Smooth muscle cell of the brain vasculature (primary cell): ENCODE results near the gene PRKRIP1.
"Not testable (repeated sequence)": the region's sequence is repeated elsewhere in the genome, so short reads cannot be mapped to it uniquely, and the experiment has no call there.

Source experiments
- DNase-seq: peaks from one replicate; pipeline ENCODE4 v3.0.0-alpha.2; 2012; ENCODE audit warnings: low read depth, low spot score

The PRKRIP1 gene

GRCh38 chr7:102457352-102457924 lies 61.3 kb downstream of the PRKRIP1 start:
- no peak for DNase-seq

DNA sequence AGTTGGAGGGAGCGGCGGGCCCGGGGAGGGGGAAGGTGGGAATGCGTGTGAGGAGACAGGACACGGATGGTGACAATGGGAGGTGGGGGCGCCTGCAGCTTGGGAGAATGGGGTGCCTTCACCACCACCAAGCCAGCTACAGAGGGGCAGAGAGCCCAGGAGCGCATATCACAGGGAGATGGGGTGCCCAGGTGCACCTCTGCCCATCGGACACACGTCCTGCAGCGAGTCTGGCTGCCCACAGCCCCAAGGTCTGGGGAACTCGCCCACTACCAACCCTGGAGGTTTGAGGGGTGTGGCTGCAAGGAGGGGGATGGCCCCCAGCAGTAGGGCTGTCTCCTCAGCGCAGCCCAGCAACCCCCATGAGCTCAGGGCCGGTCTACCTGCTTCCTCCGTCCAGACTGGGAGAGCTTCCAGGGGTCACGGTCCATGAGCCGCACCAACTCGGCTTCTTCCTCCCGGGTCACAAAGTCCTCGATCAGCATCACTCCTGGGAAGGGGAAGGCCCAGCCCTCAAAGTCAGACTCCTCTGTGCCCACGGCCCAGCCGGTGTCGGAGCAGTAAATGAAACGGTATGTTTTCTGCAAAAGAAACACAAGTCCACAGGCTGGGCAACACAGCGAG lies 63.2 kb downstream of the PRKRIP1 start:
- no peak for DNase-seq

DNA sequence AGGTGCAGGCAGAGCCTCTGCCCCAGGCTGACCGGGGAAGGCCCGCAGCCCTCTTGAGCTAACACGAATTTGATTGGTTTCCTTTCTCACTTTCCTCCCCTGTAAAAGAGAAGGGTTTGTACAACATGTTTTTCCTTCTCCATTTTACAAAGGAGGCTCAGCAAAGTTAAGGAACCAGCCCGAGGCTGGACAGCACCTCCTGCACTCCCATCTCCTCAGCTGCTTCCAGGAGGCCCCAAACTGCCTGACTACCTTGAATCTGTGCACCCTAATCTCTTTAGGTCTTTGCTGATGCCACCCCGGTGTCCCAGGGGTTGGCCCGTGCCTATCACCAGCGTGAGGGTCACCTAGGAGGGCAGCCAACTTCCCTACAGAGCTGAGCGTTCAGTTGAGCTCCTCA lies 64.3 kb downstream of the PRKRIP1 start:
- no peak for DNase-seq

- DNase-seq, result no peak
Measured at GRCh38 chr7:102463841-102464576, 67.8 kb downstream of the PRKRIP1 start.

GRCh38 chr7:102464577-102465280 lies 68.6 kb downstream of the PRKRIP1 start, which contains the start of the genes ALKBH4 and LRWD1:
Gene ALKBH4 (minus strand): TSS chr7:102464863. CDS start chr7:102464836, 27 bp downstream.
Gene LRWD1 (plus strand): TSS chr7:102464984. CDS start chr7:102465081, 97 bp downstream.
- peak; percentile 66 for DNase-seq

- DNase-seq, result no peak
Measured at GRCh38 chr7:102466097-102466496, 69.9 kb downstream of the PRKRIP1 start.

DNA sequence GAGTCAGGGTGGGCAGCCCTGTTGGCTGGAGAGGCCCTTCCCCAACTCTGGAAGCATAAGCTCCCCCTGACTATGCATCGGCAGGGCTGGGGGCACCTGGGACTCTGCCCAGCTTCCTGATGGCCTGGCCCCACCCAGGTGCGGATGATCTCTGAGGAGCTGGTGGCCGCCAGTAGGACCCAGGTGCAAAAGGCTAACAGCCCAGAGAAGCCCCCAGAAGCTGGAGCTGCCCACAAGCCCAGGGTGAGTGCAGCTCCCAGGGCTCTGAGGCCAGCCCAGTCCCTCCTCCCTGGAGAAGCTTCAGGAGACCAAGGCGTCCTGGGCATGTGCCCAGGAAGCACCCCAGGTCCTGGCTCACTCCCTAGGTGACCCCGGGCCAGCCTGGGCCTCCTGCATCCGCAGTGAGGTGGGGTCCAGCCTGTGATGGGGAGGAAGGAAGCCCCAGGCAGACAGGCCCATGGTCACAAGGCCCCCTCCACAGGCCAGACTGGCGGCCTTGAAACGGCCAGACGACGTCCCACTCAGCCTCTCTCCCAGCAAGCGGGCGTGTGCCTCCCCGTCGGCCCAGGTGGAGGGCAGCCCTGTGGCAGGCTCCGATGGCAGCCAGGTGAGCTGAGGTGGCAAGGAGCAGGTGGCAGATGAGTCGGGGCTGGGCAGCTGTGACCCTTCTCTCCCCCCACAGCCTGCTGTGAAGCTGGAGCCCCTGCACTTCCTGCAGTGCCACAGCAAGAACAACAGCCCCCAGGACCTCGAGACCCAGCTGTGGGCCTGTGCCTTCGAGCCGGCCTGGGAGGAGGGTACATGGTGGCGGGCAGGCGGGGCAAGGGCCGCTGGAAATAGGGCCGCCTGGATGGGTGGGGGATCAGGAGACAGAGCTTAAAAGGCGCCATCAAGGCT lies 71.7 kb downstream of the PRKRIP1 start:
- DNase-seq, result no peak

- DNase-seq, result no peak
Measured at GRCh38 chr7:102468478-102469350, 72.6 kb downstream of the PRKRIP1 start.

DNA sequence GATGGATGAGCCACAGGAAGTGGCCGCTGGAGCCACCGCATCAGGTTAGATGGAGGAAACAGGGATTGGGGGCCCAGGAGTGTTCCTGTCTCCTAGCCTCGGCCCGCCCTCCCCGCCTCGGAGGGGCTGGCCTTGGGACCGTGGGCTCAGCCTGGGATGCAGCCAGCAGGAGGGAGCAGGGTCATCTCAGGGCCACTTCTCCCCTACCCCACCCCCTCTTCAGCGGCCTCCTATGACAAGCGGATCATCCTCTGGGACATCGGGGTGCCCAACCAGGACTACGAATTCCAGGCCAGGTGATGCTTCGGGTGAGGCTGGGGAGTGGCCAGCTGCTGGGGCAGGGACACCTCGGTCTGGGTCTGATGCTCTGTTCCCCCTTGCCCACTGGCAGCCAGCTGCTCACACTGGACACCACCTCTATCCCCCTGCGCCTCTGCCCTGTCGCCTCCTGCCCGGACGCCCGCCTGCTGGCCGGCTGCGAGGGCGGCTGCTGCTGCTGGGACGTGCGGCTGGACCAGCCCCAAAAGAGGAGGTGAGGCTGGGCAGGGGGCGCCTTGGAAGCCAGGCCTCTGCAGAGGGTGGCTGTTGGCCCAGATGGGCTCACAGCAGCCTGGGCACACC lies 73.3 kb downstream of the PRKRIP1 start:
- DNase-seq, result no peak

DNA sequence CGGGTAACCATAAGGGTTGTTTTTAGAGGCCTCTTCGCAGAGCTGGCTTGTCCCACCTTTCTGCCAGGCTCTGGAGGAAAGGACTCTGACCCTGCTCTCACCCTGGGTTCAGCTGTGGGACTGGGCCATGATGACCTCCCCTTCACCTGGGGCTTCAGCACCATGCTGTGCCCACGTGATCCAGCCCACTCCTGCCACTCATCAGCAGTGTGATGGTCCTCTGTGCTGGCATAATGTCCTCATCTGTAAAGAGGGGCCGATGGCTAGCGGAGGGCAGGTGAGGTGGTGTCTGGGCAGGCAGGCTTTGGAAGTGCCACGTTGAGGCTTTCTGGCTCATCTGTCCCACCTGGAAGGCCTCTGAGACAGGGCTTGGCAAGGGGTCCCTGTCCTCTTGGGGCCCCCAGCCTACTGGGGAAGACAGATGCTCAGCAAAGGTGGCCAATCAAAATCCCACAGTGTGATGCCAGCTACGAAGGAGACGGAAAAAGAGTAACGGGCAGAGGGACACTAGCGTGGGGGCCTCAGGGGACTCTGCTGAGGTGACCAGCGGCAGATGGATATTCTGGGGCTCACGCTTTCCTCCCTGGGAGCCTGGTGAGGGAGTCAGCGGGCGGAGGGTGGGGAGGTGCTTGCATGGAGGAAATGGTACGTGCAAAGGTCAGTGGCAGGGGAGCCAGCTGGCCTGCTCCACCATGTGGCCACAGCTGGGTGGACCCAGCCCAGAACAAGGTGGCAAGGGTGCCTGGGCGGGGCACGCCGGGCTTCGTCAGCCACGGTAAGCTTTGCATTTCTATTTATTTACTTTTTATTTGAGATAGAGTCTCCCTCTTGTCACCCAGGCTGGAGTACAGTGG lies 74.0 kb downstream of the PRKRIP1 start:
- DNase-seq, result no peak

DNA sequence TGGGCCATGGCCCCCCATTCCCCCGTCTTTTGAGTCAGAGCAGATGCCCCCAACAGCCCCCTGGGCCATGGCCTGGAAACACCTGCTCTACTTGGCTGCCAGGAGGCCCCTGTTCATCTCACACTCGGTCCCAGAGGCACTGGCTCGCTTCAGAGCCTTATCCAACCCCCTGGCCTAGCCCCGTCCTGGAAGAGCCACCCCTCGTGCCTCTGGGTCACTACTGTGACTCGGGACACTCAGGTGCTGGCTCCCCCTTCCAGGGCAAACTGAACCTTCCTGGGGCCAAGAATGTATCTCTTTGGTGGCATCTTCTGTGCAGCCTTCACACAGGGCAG lies 75.6 kb downstream of the PRKRIP1 start:
- DNase-seq, result no peak

- DNase-seq, result no peak
Measured at GRCh38 chr7:102472126-102473041, 76.2 kb downstream of the PRKRIP1 start.

DNA sequence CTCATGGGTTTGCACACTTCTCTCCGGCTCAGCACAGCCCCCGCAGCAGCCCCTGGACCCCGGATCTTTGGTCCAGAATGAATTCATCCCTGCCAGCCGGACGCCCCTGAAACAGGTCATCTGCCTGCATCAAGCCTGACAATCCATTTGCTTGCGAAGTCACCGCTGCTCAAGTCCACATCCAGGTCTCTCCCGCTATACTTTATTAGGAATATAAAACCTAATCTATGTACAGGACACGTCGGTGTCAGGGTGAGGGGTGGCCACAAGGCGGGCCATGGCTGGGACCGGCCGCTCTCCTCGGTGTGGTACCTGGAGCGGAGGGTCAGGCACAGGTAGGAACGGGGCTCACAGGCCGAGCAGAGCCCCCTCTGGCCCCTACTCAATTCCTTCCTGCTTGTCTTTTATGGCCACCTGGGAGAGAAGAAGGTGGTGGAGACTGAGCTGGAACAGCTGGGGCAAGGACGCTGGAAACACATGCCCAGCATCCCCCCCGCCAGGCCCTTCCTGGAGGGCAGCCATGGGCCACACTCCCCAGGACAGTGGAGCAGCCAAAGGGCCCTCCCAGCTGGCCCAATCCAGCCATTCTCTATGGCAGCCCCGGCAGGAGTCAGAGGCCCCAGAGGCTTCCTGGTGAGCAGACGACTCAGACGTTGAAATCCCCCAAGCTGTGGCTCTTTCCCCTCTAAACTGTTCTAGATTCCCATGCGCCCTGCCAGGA lies 77.3 kb downstream of the PRKRIP1 start:
- no peak for DNase-seq

DNA sequence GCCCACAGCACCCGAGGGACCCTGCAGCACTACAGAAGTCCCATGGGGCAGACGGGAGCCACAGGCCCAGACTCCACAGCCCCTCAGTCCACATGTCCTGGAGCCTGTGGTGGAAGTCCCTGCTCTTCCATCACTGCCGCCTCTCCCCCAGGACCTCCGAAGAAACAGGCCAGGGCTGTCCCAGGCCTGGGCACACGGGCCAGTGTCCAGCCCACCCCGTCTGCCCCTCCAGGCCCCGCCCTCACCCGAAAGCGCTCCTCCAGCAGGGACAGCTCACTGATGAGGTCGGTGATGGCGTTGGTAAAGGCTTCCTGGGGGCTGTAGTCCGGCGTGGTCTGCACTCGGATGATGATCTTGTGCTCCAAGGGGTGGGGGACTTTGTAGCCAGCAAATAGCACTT lies 78.0 kb downstream of the PRKRIP1 start:
- DNase-seq, result not testable (repeated sequence)

DNA sequence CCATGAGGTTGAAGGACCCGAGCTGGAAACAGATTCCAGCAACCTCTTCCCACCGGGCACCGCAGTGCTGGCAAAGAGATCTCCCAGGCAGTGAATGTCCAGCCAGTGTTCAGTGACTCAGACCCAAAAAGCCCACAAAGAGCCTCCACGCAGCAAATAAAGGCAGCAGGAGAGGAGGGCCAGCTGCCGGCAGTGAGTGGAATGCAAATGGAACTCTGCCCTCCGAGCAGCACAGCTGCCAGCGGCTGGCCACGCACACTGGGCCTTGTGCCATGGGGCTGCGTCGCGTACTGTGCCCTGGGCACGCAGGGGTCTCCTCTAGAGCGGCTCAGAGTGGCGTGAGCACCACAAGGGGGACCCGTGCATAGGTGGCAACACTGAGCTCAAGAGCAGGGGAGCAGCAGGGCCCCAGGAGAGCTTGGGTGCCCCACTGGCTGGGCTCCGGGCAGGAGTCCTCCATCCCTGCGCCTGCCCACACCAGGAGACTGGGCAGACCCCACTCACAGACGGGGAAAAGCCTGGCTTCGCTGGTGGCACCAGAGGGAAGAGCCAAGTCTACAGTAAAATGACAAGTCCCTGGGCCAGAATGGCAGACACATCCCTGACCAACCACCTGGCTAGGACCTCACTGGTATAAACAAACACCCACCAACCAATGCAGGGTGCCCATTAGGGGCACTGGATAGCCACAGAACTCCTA lies 78.7 kb downstream of the PRKRIP1 start:
- DNase-seq, result not testable (repeated sequence)
